ENCODE data around the gene UCK1. TPM values are rescaled to one million over a fixed set of nuclear protein-coding genes. Genes with fewer than 3 reads are reported as not detected.
A peak's percentile ranks its signal among the peaks of the same experiment; 100 is the strongest.

The UCK1 gene
- total RNA-seq, 1 experiment from 2014 or later = 33.2 TPM

- DNase-seq = no peak
- H3K27me3 ChIP-seq (ENCODE audit: control insufficient read depth, insufficient read depth, low read length) = peaks cover 10% of the 10 kb centered on the region
- H3K4me3 ChIP-seq (ENCODE audit: insufficient read depth, low read depth, low read length) = no peak overlapping the region
- H3K36me3 ChIP-seq (replicated peaks; ENCODE audit: control insufficient read depth, insufficient read depth, low read length) = no peaks in the 10 kb centered on the region
These were observed 12.1 kb upstream of the UCK1 start for GRCh38 chr9:131543141-131543540.

GRCh38 chr9:131539223-131539923 is 8.3 kb upstream of the UCK1 start:
- Histone ChIP-seq H3K4me3 (ENCODE audit: insufficient read depth, low read depth, low read length) (no peak overlapping the region), H3K27me3 (ENCODE audit: control insufficient read depth, insufficient read depth, low read length) (no peaks in the 10 kb centered on the region), H3K36me3 (replicated peaks; ENCODE audit: control insufficient read depth, insufficient read depth, low read length) (no peaks in the 10 kb centered on the region)
- no peak for DNase-seq

DNA sequence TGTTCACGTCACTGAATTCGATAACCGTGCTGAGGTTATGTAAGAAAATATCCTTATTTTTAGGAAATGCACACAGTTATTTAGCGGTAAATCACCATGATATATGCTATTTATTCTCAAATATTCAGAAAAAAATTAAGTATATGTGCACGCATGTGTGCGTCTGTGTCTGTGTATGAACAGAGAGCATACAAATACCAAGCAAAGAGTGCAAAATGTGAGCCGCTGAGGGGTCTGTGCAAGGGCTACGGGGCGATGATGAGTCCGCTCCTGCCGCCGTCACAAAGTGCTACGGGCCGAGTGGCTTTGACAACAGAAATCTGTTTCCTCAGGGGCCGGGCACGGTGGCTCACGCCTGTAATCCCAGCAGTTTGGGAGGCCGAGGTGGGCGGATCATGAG is 6.9 kb upstream of the UCK1 start:
- no peaks in the 10 kb centered on the region for H3K36me3 ChIP-seq (replicated peaks; ENCODE audit: control insufficient read depth, insufficient read depth, low read length)
- DNase-seq = no peak
- no peak overlapping the region for H3K4me3 ChIP-seq (ENCODE audit: insufficient read depth, low read depth, low read length)
- H3K27me3 ChIP-seq (ENCODE audit: control insufficient read depth, insufficient read depth, low read length) = no peaks in the 10 kb centered on the region

GRCh38 chr9:131534721-131535237 is 3.7 kb upstream of the UCK1 start:
- no peaks in the 10 kb centered on the region for H3K27me3 ChIP-seq (ENCODE audit: control insufficient read depth, insufficient read depth, low read length)
- DNase-seq = no peak
- H3K36me3 ChIP-seq (replicated peaks; ENCODE audit: control insufficient read depth, insufficient read depth, low read length) = peaks cover 2% of the 10 kb centered on the region
- H3K4me3 ChIP-seq (ENCODE audit: insufficient read depth, low read depth, low read length) = no peak overlapping the region

GRCh38 chr9:131530546-131530919 is 530 bp downstream of the UCK1 start:
- Histone ChIP-seq H3K4me3 (ENCODE audit: insufficient read depth, low read depth, low read length) (peak overlapping the region; percentile 85), H3K27me3 (ENCODE audit: control insufficient read depth, insufficient read depth, low read length) (no peaks in the 10 kb centered on the region), H3K36me3 (replicated peaks; ENCODE audit: control insufficient read depth, insufficient read depth, low read length) (peaks cover 19% of the 10 kb centered on the region)
- peak; percentile 90 for DNase-seq

DNA sequence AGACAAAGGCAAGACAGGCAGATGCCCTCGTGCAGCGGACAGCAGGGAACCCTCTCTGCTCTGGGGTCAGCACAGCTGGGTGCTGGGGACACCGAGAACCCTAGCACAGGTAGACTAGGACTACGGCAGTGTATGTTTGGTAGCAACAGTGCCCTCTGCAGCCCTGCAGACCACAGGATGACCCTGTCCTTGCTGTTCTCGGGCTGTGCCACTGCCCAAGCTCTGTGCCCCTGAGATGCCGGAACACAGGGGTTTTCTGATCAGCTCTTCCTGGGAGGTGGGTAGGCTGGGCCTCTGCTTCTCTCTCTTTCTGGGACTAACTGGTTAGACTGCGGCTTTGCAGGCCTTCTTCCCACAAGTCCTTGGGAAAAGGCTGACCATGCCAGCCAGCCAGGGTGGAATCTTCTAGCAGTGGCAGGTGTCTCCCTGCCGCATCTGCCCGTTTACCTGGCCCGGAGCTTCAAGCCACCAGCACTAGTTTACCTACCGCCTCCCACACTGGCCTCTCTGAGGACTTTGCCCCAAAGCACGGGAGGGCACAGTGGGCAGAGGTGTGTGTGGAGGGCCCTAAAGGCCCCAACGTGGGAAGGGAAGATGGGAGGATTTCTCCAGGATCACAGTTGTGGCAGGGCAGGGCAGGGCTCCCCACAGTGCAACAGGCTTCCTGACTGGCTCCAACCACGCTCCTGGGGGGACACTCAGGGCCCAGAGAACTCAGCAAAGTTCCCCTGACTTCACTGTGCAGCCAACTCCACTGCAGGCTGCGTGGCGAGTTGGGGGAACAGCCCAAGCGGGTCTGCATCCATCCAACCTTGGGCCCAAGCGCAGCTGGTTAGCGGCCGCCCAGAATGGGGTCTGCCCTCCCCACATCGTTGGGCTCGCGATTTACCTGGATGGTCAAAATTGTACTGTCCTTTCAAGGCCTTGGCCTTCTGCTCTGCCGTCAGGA is 1.2 kb downstream of the UCK1 start:
- DNase-seq = peak; percentile 62
- Histone ChIP-seq H3K4me3 (ENCODE audit: insufficient read depth, low read depth, low read length) (peak overlapping the region; percentile 85), H3K36me3 (replicated peaks; ENCODE audit: control insufficient read depth, insufficient read depth, low read length) (peaks cover 19% of the 10 kb centered on the region), H3K27me3 (ENCODE audit: control insufficient read depth, insufficient read depth, low read length) (no peaks in the 10 kb centered on the region)

DNA sequence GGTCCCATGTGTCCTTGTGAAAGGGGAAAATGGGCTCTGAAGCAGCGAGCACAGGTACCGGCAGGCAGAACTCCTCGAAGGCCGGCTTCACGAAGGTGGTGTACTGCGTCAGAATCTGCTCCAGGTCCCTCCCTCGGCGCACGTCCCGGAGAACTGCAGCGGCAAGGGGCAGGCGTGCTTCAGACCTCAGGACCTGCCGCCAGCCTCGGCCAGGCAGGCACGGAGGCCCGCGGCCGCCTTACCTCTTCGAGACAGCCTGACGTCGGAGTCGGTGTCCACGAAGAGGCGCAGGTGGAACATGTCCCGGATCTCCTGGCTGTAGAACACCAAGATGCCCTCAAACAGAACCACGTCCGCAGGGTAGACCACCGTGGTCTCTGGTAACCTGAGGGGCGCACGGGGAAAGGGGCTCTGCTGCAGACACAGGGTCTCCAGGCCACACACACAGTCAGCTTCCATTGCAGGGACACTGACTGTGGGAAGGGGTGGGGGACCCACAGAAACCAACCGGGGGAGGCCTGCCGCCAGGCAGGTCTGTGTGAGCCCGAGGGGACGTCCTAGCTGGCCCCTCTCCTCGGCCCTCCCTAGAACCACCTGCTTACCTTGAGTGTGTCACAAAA is 2.1 kb downstream of the UCK1 start:
- no peak for DNase-seq
- H3K36me3 ChIP-seq (replicated peaks; ENCODE audit: control insufficient read depth, insufficient read depth, low read length) = peaks cover 23% of the 10 kb centered on the region
- H3K4me3 ChIP-seq (ENCODE audit: insufficient read depth, low read depth, low read length) = no peak overlapping the region
- no peaks in the 10 kb centered on the region for H3K27me3 ChIP-seq (ENCODE audit: control insufficient read depth, insufficient read depth, low read length)

GRCh38 chr9:131528186-131528585 is 2.9 kb downstream of the UCK1 start:
- H3K27me3 ChIP-seq (ENCODE audit: control insufficient read depth, insufficient read depth, low read length) = no peaks in the 10 kb centered on the region
- no peak for DNase-seq
- H3K36me3 ChIP-seq (replicated peaks; ENCODE audit: control insufficient read depth, insufficient read depth, low read length) = peaks cover 23% of the 10 kb centered on the region
- no peak overlapping the region for H3K4me3 ChIP-seq (ENCODE audit: insufficient read depth, low read depth, low read length)

DNA sequence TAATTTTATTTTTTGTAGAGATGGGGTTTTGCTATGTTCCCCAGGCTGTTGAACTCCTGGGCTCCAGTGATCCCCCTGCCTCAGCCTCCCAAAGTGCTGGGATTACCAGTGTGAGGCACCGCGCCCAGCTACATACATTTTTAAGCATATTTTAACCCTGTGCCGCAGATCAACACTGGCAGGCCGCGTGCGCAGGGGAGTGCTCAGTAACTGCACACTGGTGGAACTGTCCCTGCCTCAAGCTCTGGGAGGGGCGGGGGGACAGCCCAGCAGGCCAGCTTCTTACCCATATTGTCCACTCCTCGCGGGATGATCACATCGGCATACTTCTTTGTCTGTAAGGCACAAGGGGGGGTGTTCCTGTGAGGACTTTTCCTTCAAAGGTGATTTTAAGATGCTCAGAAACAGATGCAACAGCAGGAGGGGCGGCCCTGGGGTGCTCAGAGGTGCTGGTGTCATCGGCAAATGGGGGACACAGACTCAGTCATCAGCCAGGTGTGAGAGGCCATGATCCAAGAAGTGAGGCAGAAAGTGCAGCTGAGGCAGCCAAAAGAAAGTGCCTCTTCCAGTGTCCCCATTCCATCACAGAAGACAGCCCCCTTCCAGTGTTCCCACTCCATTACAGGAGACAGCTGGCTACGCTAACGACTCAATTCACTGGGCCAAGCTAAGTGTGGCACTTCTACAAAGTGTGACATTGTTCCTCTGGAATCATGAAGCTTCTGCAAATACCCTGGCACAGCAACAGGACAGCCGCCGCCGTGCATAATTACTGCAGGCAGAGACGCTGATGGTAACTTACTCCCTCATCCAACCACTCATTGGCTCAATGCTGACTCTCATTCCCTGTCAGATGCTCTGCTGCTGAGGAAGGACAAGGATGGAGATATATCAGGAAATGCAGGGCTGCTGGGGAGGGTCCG is 5.2 kb downstream of the UCK1 start:
- H3K27me3 ChIP-seq (ENCODE audit: control insufficient read depth, insufficient read depth, low read length) = no peaks in the 10 kb centered on the region
- no peak overlapping the region for H3K4me3 ChIP-seq (ENCODE audit: insufficient read depth, low read depth, low read length)
- DNase-seq = peak; percentile 37
- peaks cover 27% of the 10 kb centered on the region for H3K36me3 ChIP-seq (replicated peaks; ENCODE audit: control insufficient read depth, insufficient read depth, low read length)

GRCh38 chr9:131524665-131525315 is 6.3 kb downstream of the UCK1 start:
- DNase-seq = peak; percentile 61
- Histone ChIP-seq H3K36me3 (replicated peaks; ENCODE audit: control insufficient read depth, insufficient read depth, low read length) (peaks cover 32% of the 10 kb centered on the region), H3K4me3 (ENCODE audit: insufficient read depth, low read depth, low read length) (no peak overlapping the region), H3K27me3 (ENCODE audit: control insufficient read depth, insufficient read depth, low read length) (no peaks in the 10 kb centered on the region)

- H3K27me3 ChIP-seq (ENCODE audit: control insufficient read depth, insufficient read depth, low read length) = no peaks in the 10 kb centered on the region
- H3K4me3 ChIP-seq (ENCODE audit: insufficient read depth, low read depth, low read length) = no peak overlapping the region
- peaks cover 35% of the 10 kb centered on the region for H3K36me3 ChIP-seq (replicated peaks; ENCODE audit: control insufficient read depth, insufficient read depth, low read length)
- peak; percentile 63 for DNase-seq
These were observed 7.3 kb downstream of the UCK1 start for GRCh38 chr9:131523451-131524435.

DNA sequence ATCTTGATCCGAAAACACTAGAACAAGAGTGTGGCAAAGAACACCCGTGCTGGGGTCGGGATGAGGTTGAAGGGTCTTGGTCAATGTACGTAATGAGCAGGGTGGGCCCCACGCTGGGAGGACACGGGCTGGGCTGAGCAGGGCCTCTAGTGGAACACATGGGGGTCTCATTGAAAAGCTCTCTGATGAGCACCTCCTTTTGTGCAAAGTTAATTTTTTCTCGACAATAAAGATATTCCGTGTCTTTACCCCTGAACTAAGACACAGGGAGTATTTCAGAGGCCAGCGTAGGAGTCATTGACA is 8.0 kb downstream of the UCK1 start:
- Histone ChIP-seq H3K27me3 (ENCODE audit: control insufficient read depth, insufficient read depth, low read length) (no peaks in the 10 kb centered on the region), H3K36me3 (replicated peaks; ENCODE audit: control insufficient read depth, insufficient read depth, low read length) (peaks cover 35% of the 10 kb centered on the region), H3K4me3 (ENCODE audit: insufficient read depth, low read depth, low read length) (no peak overlapping the region)
- DNase-seq = no peak
